Measurements from ENCODE around the gene SEPTIN10. TPM values are rescaled to one million over a fixed set of nuclear protein-coding genes. Genes with fewer than 3 reads are reported as not detected.
A peak's percentile ranks its signal among the peaks of the same experiment; 100 is the strongest.

The SEPTIN10 gene
- total RNA-seq, 2 donors from 2014 or later, result 3.9 to 6.2 TPM

GRCh38 chr2:109563288-109563687 is 50.5 kb downstream of the SEPTIN10 start:
- Mint-ChIP-seq H3K27me3 (peaks cover 14% of the 10 kb centered on the region), H3K4me3 (no peak overlapping the region), H3K27ac (no peak overlapping the region), H3K36me3 (ENCODE audit: low read depth) (peaks cover 10% of the 10 kb centered on the region), H3K4me1 (peaks cover 5% of the 10 kb centered on the region)
- DNase-seq, result no peak
- H3K9me3 ChIP-seq (ENCODE audit: control insufficient read depth, low read length, poor library complexity, severe bottlenecking), result no peaks in the 10 kb centered on the region
- ATAC-seq, result no peak

DNA sequence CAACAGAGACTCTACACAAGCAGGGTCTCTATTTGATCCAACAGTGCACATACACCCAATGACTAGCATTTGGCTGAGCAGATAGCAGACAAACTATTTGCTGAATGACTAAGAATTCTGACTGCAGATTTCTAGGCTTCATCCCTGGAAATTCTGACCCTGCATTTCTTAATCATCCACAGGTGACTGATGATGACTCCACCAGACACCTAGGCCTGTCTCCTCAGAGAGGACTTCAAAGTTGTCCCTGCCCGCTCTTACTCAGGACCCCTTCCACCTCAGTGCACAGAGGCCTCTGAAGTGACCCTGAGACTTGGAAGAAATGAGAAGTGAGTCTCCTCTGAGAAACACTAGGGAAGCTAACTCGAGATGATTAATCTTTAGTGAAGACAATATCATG is 51.3 kb downstream of the SEPTIN10 start:
- H3K27me3 Mint-ChIP-seq, result peaks cover 14% of the 10 kb centered on the region
- no peak overlapping the region for H3K4me3 Mint-ChIP-seq
- no peaks in the 10 kb centered on the region for H3K9me3 ChIP-seq (ENCODE audit: control insufficient read depth, low read length, poor library complexity, severe bottlenecking)
- no peak for ATAC-seq
- no peak for DNase-seq
- peaks cover 10% of the 10 kb centered on the region for H3K36me3 Mint-ChIP-seq (ENCODE audit: low read depth)
- H3K4me1 Mint-ChIP-seq, result peaks cover 5% of the 10 kb centered on the region
- no peak overlapping the region for H3K27ac Mint-ChIP-seq

DNA sequence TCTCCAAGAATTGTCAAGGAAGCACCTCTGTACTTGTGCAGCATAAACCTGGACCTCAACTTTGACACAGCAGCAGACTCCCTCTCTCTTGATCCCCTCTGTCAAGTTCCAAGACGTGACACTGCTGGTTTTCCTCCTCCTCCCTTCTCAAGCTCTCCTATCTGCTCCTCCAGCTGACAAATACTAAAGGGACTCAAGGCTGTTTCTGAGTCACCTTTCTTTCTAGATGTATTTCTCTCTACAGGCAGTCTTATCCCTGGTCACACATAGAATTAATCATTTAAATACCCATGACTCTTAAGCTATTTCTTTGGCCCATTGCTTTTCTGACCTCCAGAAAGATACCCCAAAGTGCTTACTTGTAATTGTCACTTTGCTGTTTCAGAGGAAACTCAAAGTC is 53.5 kb downstream of the SEPTIN10 start:
- H3K9me3 ChIP-seq (ENCODE audit: control insufficient read depth, low read length, poor library complexity, severe bottlenecking), result no peaks in the 10 kb centered on the region
- Mint-ChIP-seq H3K4me3 (no peak overlapping the region), H3K36me3 (ENCODE audit: low read depth) (peaks cover 10% of the 10 kb centered on the region), H3K4me1 (peaks cover 5% of the 10 kb centered on the region), H3K27me3 (peaks cover 15% of the 10 kb centered on the region), H3K27ac (no peak overlapping the region)
- no peak for DNase-seq
- no peak for ATAC-seq

DNA sequence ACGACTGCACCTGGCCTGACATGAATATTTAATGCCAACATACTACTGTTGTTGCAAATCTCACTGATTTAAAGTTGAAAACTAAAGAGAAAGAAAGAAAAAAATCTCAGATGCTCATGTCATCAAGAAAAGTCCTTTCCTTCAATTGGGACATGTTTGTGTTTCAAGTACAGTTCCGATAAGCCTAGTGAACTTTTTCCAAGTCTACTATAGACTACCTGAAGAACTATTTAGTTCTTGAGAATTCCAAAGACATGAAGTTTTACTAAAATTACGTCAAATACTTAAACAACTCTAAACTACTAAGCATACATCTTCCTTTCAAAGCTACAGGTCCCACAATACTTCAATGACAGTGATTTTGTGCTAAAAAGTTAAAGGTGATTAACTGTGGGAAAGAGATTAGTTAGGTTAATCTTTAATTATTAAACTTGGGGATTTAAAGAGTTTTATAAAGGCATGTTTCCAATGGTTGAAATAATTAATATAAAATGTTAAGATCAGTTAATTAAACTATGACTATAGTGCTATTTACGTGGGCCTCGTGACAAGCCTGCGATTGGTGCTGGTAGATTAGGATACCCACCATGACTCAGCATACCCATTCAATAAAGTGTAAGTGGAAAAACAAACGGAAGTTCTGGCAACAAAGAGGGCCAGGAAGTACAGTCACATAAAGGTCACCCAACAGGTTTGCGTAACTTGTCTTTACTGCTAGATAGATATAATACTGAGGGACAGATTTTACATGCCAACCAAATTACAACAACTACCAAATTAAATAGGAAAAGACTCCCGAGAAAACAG is 55.5 kb downstream of the SEPTIN10 start:
- DNase-seq (no peak), ATAC-seq (no peak)
- H3K27ac Mint-ChIP-seq, result no peak overlapping the region

GRCh38 chr2:109557309-109557708 is 56.5 kb downstream of the SEPTIN10 start:
- Mint-ChIP-seq H3K27ac (no peak overlapping the region), H3K4me1 (peaks cover 11% of the 10 kb centered on the region), H3K36me3 (ENCODE audit: low read depth) (peaks cover 15% of the 10 kb centered on the region), H3K27me3 (peaks cover 30% of the 10 kb centered on the region), H3K4me3 (no peak overlapping the region)
- no peak for DNase-seq
- H3K9me3 ChIP-seq (ENCODE audit: control insufficient read depth, low read length, poor library complexity, severe bottlenecking), result no peaks in the 10 kb centered on the region
- no peak for ATAC-seq

More for the DNA sequence above, 55.5 kb downstream of the SEPTIN10 start:
- Mint-ChIP-seq H3K4me1 (peaks cover 10% of the 10 kb centered on the region), H3K27me3 (peaks cover 23% of the 10 kb centered on the region), H3K36me3 (ENCODE audit: low read depth) (peaks cover 13% of the 10 kb centered on the region), H3K4me3 (no peak overlapping the region)
- H3K9me3 ChIP-seq (ENCODE audit: control insufficient read depth, low read length, poor library complexity, severe bottlenecking), result no peaks in the 10 kb centered on the region

GRCh38 chr2:109555346-109555900 is 58.3 kb downstream of the SEPTIN10 start:
- Mint-ChIP-seq H3K4me3 (no peak overlapping the region), H3K27me3 (peaks cover 32% of the 10 kb centered on the region), H3K36me3 (ENCODE audit: low read depth) (peaks cover 8% of the 10 kb centered on the region), H3K4me1 (peaks cover 6% of the 10 kb centered on the region), H3K27ac (no peak overlapping the region)
- ATAC-seq, result no peak
- no peak for DNase-seq
- no peaks in the 10 kb centered on the region for H3K9me3 ChIP-seq (ENCODE audit: control insufficient read depth, low read length, poor library complexity, severe bottlenecking)

DNA sequence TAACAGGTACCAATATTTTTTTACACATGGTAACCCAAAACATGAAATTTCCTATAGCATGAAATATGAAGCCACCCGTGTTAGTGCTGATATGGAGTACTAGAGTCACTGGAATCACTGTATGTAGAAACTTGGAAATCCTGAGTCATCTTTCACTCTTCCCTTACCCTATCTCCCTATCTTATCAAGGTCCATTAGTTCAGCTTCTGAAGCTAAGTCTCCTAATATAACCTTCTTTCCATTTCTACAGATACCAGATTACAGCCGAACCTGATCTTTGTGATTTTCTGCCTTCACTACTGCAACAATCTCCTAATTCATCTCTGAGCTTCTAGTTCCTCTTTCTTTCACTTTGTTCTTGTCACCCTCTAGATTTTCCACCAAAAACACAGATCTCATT is 59.0 kb downstream of the SEPTIN10 start:
- H3K27me3 Mint-ChIP-seq, result peaks cover 32% of the 10 kb centered on the region
- H3K36me3 Mint-ChIP-seq (ENCODE audit: low read depth), result peaks cover 5% of the 10 kb centered on the region
- peaks cover 6% of the 10 kb centered on the region for H3K4me1 Mint-ChIP-seq
- H3K27ac Mint-ChIP-seq, result no peak overlapping the region
- DNase-seq (no peak), ATAC-seq (no peak)
- H3K4me3 Mint-ChIP-seq, result no peak overlapping the region
- H3K9me3 ChIP-seq (ENCODE audit: control insufficient read depth, low read length, poor library complexity, severe bottlenecking), result no peaks in the 10 kb centered on the region

DNA sequence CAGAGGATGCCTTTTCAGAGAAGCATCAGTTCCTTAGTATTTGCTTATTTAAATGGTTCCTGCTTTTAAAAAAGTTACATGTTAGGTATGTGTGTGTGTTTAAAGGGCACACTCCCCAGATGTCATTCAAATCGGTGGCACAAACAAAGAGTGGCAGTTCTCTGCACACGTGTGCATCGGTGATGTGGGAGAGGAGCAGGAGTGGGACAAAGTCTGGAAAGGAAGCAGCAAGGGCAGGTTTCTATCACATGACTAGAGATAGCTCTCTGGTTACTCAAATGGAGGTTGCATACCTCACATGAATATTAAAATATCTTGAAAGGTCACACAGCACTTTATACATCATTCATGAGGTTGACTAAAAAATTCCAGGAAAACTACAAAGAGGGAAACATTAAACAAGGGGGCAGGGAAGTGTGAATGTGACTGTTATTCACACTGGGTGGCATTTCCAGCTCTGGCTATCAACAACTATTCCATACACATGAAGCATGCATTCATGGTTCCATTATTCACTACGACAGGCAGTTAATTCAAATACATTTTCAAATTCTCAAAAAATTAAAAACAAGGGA is 64.7 kb downstream of the SEPTIN10 start:
- H3K27ac Mint-ChIP-seq, result no peak overlapping the region
- no peaks in the 10 kb centered on the region for H3K9me3 ChIP-seq (ENCODE audit: control insufficient read depth, low read length, poor library complexity, severe bottlenecking)
- DNase-seq (no peak), ATAC-seq (no peak)
- H3K4me1 Mint-ChIP-seq, result peaks cover 4% of the 10 kb centered on the region
- H3K4me3 Mint-ChIP-seq, result no peak overlapping the region
- H3K36me3 Mint-ChIP-seq (ENCODE audit: low read depth), result peaks cover 2% of the 10 kb centered on the region
- H3K27me3 Mint-ChIP-seq, result peaks cover 24% of the 10 kb centered on the region

DNA sequence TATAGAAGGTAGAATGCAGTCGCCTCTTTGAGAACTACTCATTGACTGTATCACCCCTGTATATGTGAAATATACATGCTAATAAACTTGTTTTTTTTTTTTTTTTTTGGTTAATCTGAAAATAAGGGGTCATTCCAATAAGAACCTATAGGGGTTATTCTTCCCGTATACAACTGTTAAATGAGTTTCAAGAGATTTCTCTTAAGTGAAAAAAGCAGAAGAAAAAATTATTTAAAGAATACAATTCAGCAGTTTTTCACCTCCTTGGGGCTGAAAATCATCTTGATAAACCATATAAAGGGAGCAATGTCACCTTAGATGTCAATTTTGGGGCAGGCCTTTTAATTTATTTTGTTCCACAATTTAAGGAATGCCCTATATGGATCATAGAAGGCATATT is 66.5 kb downstream of the SEPTIN10 start:
- no peak overlapping the region for H3K27ac Mint-ChIP-seq
- ATAC-seq, result no peak

GRCh38 chr2:109545828-109546713 is 67.7 kb downstream of the SEPTIN10 start:
- Mint-ChIP-seq H3K36me3 (ENCODE audit: low read depth) (no peaks in the 10 kb centered on the region), H3K4me1 (peaks cover 2% of the 10 kb centered on the region), H3K4me3 (no peak overlapping the region), H3K27me3 (peaks cover 22% of the 10 kb centered on the region), H3K27ac (no peak overlapping the region)
- H3K9me3 ChIP-seq (ENCODE audit: control insufficient read depth, low read length, poor library complexity, severe bottlenecking), result no peaks in the 10 kb centered on the region
- peak; percentile 86 for ATAC-seq
- peak in 2 of 3 donors; percentile 30 to 32 for DNase-seq

More for the DNA sequence above, 66.5 kb downstream of the SEPTIN10 start:
- H3K4me1 Mint-ChIP-seq, result peaks cover 2% of the 10 kb centered on the region
- H3K27me3 Mint-ChIP-seq, result peaks cover 16% of the 10 kb centered on the region
- H3K36me3 Mint-ChIP-seq (ENCODE audit: low read depth), result no peaks in the 10 kb centered on the region
- no peaks in the 10 kb centered on the region for H3K9me3 ChIP-seq (ENCODE audit: control insufficient read depth, low read length, poor library complexity, severe bottlenecking)
- no peak overlapping the region for H3K4me3 Mint-ChIP-seq
- no peak for DNase-seq

DNA sequence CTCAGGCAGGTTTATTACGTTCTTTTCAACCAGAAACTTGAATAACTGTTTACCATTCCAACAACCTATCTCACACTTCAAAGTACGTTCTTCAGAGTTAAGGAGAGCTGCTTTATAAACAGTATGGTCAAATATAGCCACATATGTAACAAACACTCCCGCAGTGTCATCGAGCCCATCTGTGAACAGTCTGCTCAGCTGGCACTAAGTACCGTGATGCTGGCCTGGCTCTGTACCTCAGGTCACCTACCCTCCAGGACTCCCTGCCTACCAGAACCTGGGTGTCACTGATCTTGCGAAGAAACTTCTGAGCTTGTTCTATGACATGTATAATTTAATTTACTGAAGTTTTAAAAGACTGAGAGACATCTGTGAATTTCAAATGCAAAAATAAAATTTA is 71.4 kb downstream of the SEPTIN10 start:
- no peaks in the 10 kb centered on the region for H3K36me3 Mint-ChIP-seq (ENCODE audit: low read depth)

GRCh38 chr2:109538546-109538945 is 75.2 kb downstream of the SEPTIN10 start:
- DNase-seq, result no peak

More for the DNA sequence above, 71.4 kb downstream of the SEPTIN10 start:
- ATAC-seq, result no peak
- Mint-ChIP-seq H3K4me1 (peaks cover 2% of the 10 kb centered on the region), H3K27me3 (peaks cover 18% of the 10 kb centered on the region), H3K27ac (no peak overlapping the region), H3K4me3 (no peak overlapping the region)
- H3K9me3 ChIP-seq (ENCODE audit: control insufficient read depth, low read length, poor library complexity, severe bottlenecking), result no peaks in the 10 kb centered on the region
- DNase-seq, result no peak

More at GRCh38 chr2:109538546-109538945, 75.2 kb downstream of the SEPTIN10 start:
- no peaks in the 10 kb centered on the region for H3K9me3 ChIP-seq (ENCODE audit: control insufficient read depth, low read length, poor library complexity, severe bottlenecking)
- Mint-ChIP-seq H3K27ac (no peak overlapping the region), H3K4me3 (no peak overlapping the region), H3K27me3 (peaks cover 30% of the 10 kb centered on the region), H3K4me1 (no peaks in the 10 kb centered on the region), H3K36me3 (ENCODE audit: low read depth) (no peaks in the 10 kb centered on the region)
- no peak for ATAC-seq
